Activated T-helper 17 cell treated with anti-CD3 and anti-CD28 coated beads, Interleukin-2, amount 50 U/mL, for 72 hours (primary cell): ENCODE data around the gene KRTAP3-2. TPM values are rescaled to one million over a fixed set of nuclear protein-coding genes. Genes with fewer than 3 reads are reported as not detected.

ENCODE experiments used
- ATAC-seq: fragments of 150-1000 bp; cut with Tn5 transposase; replicated peaks from 2 replicates; pipeline ENCODE4 v1.10.0; 2021; ENCODE audit warnings: mild to moderate bottlenecking, moderate library complexity
- H3K27ac Mint-ChIP-seq: one replicate; pipeline ENCODE4 v1.8.0; 2022; ENCODE audit warnings: mixed read lengths
- H3K27me3 Mint-ChIP-seq: one replicate; pipeline ENCODE4 v1.8.0; 2022; ENCODE audit warnings: mixed read lengths
- H3K36me3 Mint-ChIP-seq: one replicate; pipeline ENCODE4 v1.8.0; 2022; ENCODE audit warnings: low read depth, mild to moderate bottlenecking, mixed read lengths
- H3K4me1 Mint-ChIP-seq: one replicate; pipeline ENCODE4 v1.8.0; 2022; ENCODE audit warnings: mixed read lengths
- H3K4me3 Mint-ChIP-seq: one replicate; pipeline ENCODE4 v1.8.0; 2022; ENCODE audit warnings: mild to moderate bottlenecking, mixed read lengths
- H3K9me3 Mint-ChIP-seq: one replicate; pipeline ENCODE4 v1.8.0; 2022; ENCODE audit warnings: mixed read lengths
- total RNA-seq, 2 donors: library from RNA; stranded (reverse); gene quantifications; one replicate each; pipeline ENCODE4 v1.2.3, GENCODE V29; 2022

The KRTAP3-2 gene
- total RNA-seq, 2 donors from 2014 or later: not detected

DNA sequence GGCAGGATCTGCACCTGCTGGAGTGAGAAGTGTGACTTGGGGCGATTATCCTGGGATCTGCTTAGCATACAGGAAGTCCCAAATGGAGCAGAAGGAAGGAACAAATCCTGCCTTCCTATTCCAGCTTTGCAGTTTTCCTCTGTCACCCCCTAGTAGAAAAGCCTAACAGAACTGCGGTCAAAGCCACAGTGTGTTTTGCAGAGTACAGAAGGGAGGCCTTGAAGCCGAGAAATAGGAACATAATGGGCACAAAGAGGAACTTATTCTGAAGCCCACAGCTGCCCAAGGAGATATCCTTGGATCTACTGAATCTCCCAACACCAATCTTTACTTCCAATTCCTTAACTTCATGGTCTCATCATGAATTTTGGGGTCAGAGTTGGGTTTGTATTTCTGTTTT, 18.8 kb upstream of the KRTAP3-2 start:
- Mint-ChIP-seq H3K27ac (no peak overlapping the region), H3K36me3 (no peaks in the 10 kb centered on the region), H3K27me3 (peaks cover 13% of the 10 kb centered on the region), H3K9me3 (no peaks in the 10 kb centered on the region), H3K4me1 (no peaks in the 10 kb centered on the region), H3K4me3 (no peak overlapping the region)
- no peak for ATAC-seq

DNA sequence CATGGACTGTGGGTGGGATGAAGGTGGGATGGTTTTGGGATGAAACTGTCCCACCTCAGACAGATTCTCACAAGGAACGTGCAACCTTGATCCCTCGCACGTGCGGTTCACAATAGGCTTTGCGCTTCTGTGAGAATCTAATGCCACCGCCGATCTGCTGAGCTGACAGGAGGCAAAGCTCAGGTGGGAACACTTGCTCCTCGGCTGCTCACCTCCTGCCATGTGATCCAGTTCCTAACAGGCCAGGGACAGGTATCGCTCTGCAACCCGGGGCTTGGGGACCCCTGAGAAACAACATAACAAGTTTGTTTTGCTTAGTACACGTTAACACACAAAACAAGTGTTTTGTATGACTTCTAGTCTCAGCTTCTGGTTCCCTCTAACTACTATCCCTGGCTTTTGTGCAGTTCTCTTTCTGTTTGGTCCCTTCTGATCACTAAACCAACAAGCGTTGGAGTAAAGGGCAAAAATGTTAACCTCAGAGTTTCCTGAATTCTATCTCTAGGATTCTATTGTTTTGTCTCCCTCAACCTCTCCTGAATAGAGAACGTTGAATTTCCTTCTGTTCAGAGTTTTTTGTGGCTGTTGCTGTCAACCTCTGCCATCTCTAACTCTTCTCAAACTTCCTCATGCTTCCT, 17.0 kb upstream of the KRTAP3-2 start:
- peaks cover 8% of the 10 kb centered on the region for H3K27me3 Mint-ChIP-seq
- H3K36me3 Mint-ChIP-seq: no peaks in the 10 kb centered on the region
- no peak for ATAC-seq
- no peaks in the 10 kb centered on the region for H3K4me1 Mint-ChIP-seq
- no peak overlapping the region for H3K27ac Mint-ChIP-seq
- no peak overlapping the region for H3K4me3 Mint-ChIP-seq
- no peaks in the 10 kb centered on the region for H3K9me3 Mint-ChIP-seq

DNA sequence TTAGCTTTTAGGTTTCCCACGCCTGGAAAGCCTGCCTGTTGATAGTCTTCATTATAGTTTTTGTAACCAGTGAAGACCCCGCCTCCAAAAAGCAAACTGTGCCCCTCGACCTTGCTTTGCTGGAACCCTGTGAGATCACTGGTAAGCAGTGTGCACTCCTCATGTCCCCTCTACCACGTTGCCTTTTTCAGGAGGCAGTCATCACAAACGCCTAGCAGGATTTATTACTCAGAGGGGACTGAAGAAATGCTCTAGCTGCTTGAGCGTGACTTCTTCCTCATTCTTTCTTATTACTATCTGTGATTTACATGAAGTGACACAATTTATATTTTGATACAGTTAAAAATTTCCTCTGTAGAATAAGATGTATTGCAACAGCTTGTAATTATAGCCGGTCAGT, 15.7 kb upstream of the KRTAP3-2 start:
- Mint-ChIP-seq H3K27me3 (peaks cover 8% of the 10 kb centered on the region), H3K4me3 (no peak overlapping the region), H3K4me1 (no peaks in the 10 kb centered on the region), H3K9me3 (no peaks in the 10 kb centered on the region), H3K27ac (no peak overlapping the region), H3K36me3 (no peaks in the 10 kb centered on the region)
- no peak for ATAC-seq

DNA sequence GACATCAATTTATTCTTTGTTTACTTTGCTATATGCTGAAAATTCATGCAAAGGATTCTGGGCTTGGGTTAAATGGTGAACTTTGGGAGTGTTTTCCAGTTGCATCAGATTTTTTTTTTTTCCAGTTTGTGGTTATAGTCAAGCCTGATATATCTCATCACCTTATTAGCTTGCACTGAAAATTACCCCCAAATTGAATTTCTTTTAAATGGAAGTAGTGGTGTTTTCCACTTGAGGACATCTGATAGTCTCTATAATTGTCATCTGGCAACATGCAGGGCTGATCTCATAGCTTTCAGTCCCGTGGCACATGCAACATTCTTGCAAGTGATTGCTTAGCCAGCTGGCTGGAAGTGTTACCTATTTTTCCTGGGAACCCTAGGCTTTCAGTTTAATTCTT, 13.9 kb upstream of the KRTAP3-2 start:
- Mint-ChIP-seq H3K27ac (no peak overlapping the region), H3K4me3 (no peak overlapping the region), H3K36me3 (no peaks in the 10 kb centered on the region), H3K27me3 (peaks cover 8% of the 10 kb centered on the region), H3K9me3 (no peaks in the 10 kb centered on the region), H3K4me1 (no peaks in the 10 kb centered on the region)
- no peak for ATAC-seq

DNA sequence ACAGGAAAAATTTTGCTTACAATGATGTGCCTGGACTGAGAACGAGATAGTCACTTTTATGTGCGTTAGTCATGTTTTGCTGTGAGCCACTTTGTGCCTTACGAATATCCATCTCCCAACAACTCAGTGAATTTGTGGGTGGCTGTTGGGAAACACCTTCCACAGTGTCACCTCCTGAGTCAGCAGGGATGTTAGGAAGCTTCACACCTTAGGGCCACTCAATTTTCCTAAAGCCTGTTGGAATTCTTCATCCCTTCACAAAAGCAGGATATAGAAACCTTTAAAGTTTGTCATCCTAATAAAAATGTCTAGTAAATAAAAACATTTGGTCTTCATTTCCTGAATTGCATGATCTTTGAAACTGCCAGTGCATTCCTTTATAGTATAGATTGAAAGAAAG, 13.5 kb upstream of the KRTAP3-2 start:
- Mint-ChIP-seq H3K4me1 (no peaks in the 10 kb centered on the region), H3K4me3 (no peak overlapping the region), H3K27ac (no peak overlapping the region), H3K9me3 (no peaks in the 10 kb centered on the region), H3K27me3 (peaks cover 8% of the 10 kb centered on the region), H3K36me3 (no peaks in the 10 kb centered on the region)
- ATAC-seq: no peak

DNA sequence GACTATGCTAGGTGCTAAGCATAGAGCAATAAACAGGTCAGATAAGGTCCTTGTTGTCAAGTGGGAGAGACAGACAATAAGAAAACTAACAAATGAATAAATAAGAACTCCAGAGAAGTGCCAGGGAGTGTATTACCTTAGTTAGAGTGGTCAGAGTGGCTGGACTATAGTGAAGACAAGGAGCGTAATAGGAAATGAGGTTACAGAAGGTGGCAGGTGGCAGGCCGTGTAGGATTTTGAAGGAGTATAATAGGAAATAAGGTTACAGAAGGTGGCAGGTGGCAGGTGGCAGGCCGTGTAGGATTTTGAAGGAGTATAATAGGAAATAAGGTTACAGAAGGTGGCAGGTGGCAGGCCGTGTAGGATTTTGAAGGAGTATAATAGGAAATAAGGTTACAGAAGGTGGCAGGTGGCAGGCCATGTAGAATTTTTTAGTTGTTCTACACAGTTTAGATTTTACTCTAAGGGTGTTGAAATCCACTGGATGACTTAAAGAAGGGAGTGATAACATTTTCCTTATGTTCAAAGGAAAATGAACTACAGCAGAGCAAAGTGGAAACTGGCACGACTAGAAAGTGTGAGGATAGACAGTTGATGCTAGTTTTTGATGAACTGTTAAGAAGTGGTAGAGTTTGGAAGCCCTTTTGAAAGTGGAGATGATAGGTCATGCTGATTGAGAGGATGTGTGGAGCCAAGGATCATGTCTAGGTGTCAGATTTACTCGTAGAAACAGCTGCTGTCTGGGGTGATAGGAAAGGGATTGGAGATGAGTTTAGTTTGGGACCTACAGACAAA, 12.8 kb upstream of the KRTAP3-2 start:
- Mint-ChIP-seq H3K4me3 (no peak overlapping the region), H3K27me3 (peaks cover 8% of the 10 kb centered on the region), H3K9me3 (no peaks in the 10 kb centered on the region), H3K36me3 (no peaks in the 10 kb centered on the region), H3K27ac (no peak overlapping the region), H3K4me1 (no peaks in the 10 kb centered on the region)
- no peak for ATAC-seq

DNA sequence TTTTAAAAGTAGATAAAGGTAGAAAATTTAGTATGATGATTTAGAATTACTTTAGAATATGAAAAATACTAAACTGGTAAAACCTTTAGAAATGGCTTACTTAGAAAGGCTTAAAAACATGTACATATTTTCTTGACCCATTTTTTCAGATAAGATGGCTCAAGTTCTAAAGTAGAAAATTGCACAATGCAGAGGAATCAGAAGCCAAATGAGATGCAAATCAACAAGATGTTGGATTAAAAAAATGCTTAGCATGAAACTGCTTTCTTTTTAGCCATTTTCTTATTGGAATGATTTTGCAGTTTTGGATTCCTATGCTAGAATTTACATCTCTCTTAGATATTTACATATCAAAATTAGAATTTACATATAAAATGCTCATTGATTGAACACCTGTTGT, 10.7 kb upstream of the KRTAP3-2 start:
- peaks cover under 1% of the 10 kb centered on the region for H3K27me3 Mint-ChIP-seq
- no peak for ATAC-seq
- H3K36me3 Mint-ChIP-seq: no peaks in the 10 kb centered on the region
- H3K4me3 Mint-ChIP-seq: no peak overlapping the region
- H3K27ac Mint-ChIP-seq: no peak overlapping the region
- no peaks in the 10 kb centered on the region for H3K9me3 Mint-ChIP-seq
- H3K4me1 Mint-ChIP-seq: no peaks in the 10 kb centered on the region

DNA sequence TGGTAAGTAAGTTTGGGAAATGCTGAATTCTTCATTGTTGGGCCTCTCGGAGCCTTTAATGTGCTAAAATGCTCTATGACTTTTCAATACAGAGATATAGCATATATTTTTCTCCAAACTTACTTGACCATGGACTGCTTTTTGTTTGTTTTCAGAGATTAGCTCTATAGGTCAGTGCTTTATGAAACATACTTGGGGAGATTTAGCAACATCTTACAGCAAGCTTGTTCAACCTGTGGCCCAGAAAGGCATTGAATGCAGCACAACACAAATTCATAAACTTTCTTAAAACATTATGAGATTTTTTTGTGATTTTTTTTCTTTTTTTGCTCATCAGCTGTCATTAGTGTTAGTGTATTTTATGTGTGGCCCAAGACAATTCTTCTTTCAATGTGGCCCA, 10.2 kb upstream of the KRTAP3-2 start:
- no peak overlapping the region for H3K4me3 Mint-ChIP-seq
- H3K4me1 Mint-ChIP-seq: no peaks in the 10 kb centered on the region
- no peak overlapping the region for H3K27ac Mint-ChIP-seq
- ATAC-seq: no peak
- H3K36me3 Mint-ChIP-seq: no peaks in the 10 kb centered on the region
- no peaks in the 10 kb centered on the region for H3K27me3 Mint-ChIP-seq
- H3K9me3 Mint-ChIP-seq: no peaks in the 10 kb centered on the region

DNA sequence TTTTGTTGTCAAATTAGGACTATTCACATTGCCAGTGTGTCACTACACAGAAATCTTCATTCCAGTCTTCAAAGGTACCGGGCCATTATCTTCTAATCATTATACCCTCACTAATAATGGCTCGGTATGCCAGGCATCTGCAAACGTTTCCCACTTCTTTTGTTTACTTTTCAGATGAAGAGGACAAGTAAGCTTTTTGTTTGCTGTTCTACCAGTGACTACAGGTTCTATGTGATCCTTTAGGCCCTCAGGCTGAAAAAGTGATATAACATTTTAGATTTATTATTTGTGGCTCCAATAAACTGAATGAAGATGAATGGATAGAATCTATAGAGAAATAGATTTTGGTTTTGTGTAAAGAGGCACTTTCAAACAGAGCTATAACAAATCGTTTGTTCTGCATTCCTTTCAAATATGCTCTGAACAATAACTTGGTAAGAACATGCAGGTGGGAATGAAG, 9.6 kb upstream of the KRTAP3-2 start:
- H3K4me1 Mint-ChIP-seq: no peaks in the 10 kb centered on the region
- H3K36me3 Mint-ChIP-seq: no peaks in the 10 kb centered on the region
- no peak overlapping the region for H3K27ac Mint-ChIP-seq
- H3K27me3 Mint-ChIP-seq: peaks cover 6% of the 10 kb centered on the region
- no peak for ATAC-seq
- no peak overlapping the region for H3K4me3 Mint-ChIP-seq
- no peaks in the 10 kb centered on the region for H3K9me3 Mint-ChIP-seq

DNA sequence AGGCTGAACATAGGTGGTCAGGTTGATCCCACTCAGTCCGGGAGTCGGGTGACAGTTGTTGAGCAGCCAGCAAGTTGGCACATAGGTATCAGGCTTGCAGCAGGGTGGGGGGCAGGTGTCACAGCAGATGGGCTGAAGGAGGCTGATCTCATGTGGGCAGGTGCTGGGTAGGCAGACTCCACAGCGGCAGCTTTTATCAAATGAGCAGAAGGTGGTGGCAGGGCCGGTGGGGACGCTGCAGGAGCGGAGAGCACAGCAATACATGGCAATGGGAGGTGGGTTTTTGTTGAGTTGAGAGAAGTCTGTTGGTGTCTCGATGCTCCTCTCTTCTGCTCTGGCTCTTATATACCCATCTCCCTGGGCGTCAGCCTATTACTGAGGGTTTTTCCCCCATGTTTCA, 9.1 kb upstream of the KRTAP3-2 start, which contains the start of gene KRTAP3-1:
Gene KRTAP3-1, minus strand, starts transcription at position 318 of the 400 bp plus-strand sequence. Its CDS starts 54 bp downstream, at position 264.
- Mint-ChIP-seq H3K4me1 (no peaks in the 10 kb centered on the region), H3K9me3 (no peaks in the 10 kb centered on the region), H3K36me3 (no peaks in the 10 kb centered on the region), H3K27ac (no peak within 1 kb of the TSS), H3K27me3 (peaks cover 10% of the 10 kb centered on the region), H3K4me3 (no peak within 1 kb of the TSS)
- no peak for ATAC-seq

DNA sequence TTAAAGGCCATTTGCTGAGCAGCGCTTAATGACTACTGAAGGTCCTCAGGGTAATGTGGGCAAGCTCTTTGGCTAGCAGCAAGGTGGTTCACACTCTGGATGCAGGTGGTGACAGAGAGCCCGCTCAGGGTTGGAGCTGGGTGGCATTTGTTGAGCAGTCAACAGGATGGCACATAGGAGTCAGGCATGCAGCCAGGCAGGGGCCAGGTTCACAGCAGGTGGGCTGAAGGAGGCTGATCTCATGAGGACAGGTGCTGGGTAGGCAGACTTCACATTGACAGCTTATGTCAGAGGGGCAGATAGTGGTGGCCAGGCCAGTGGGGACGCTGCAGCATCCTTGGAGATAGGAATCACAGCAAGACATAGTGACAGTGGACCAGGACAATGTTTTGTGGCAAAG, 4.7 kb upstream of the KRTAP3-2 start:
- no peaks in the 10 kb centered on the region for H3K4me1 Mint-ChIP-seq
- no peak overlapping the region for H3K27ac Mint-ChIP-seq
- no peaks in the 10 kb centered on the region for H3K9me3 Mint-ChIP-seq
- H3K4me3 Mint-ChIP-seq: no peak overlapping the region
- ATAC-seq: no peak
- H3K36me3 Mint-ChIP-seq: no peaks in the 10 kb centered on the region
- H3K27me3 Mint-ChIP-seq: peaks cover 19% of the 10 kb centered on the region

DNA sequence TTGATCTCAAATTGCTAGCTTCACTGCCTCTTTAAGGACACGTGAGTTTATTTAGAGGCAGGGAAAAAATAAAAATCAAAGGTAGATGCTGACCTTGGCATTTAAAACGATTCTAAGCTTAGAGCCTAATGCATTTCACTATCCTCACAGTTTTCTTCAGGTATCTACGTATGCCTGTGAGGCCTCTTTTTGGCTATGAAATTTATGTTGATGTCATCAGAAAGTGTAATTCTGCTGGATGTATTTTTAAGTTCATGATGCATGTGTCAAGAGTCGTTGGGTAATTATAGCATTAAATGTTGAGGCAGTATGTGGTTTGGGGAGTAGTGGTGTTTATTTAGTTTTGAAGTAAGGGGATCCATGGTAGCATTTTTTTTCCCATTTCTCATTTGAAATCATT, 4.2 kb upstream of the KRTAP3-2 start:
- Mint-ChIP-seq H3K36me3 (no peaks in the 10 kb centered on the region), H3K4me3 (no peak overlapping the region), H3K27ac (no peak overlapping the region), H3K4me1 (no peaks in the 10 kb centered on the region), H3K27me3 (peaks cover 20% of the 10 kb centered on the region), H3K9me3 (no peaks in the 10 kb centered on the region)
- ATAC-seq: no peak

DNA sequence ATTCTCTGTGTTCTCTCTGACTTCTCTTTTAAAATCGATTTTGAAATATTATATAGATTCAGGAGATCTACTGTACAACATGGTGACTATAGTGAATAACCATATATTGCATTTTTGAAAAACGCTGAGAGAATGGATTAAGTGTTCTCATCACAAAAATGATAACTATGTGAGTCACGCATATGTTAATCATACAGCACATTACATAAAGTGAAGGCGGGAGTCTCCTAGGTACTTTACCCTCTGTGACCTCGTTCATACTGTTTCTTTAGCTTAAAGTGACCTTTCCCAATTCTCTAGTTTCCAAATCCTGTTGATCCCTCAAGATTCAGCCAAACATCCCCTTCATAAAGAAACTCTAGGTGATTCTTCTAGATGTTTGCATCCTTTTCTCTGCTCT, 3.1 kb upstream of the KRTAP3-2 start:
- Mint-ChIP-seq H3K9me3 (no peaks in the 10 kb centered on the region), H3K4me1 (no peaks in the 10 kb centered on the region), H3K27me3 (peaks cover 27% of the 10 kb centered on the region), H3K36me3 (no peaks in the 10 kb centered on the region), H3K4me3 (no peak overlapping the region), H3K27ac (no peak overlapping the region)
- peak; percentile 31 for ATAC-seq

DNA sequence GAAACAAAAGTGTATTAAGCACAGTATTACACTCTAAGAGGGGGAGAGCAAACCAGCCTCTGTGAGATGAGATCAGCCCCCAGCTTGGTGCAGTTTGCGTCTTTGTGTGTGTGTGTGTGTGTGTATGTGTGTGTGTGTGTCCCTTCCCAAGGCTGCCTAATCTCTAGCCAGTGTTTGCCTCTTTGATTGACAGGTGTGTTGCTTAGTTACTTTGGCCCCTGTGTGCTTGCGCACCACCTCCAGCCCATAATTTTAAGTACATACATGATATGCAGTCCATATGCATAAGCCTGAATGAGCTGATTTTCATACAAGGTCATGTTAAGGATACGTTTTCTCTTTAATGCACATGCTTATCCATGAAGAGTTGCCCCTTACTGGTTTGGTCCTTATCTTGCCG, 2.1 kb upstream of the KRTAP3-2 start:
- H3K4me1 Mint-ChIP-seq: no peaks in the 10 kb centered on the region
- no peak for ATAC-seq
- peaks cover 37% of the 10 kb centered on the region for H3K27me3 Mint-ChIP-seq
- H3K27ac Mint-ChIP-seq: no peak overlapping the region
- no peak overlapping the region for H3K4me3 Mint-ChIP-seq
- no peaks in the 10 kb centered on the region for H3K9me3 Mint-ChIP-seq
- H3K36me3 Mint-ChIP-seq: no peaks in the 10 kb centered on the region

DNA sequence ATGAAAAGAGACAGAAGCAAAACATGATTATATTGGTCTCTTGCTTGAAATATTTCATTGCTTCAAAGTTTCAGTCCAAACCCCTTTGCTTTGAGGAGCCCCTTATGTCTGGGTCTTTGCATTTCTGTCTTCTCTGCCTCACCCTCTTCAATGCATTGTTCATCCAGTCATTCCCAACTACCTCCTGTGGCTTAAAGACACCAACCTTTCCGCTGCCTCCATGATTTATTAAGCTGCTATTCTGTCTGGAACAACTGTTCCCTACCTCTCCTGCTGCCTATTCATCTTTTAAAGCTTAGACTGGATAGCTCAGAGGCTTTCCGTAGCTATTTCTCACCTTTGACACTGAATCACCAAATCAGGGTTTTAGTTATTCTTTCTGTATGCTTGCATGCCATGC, 2.3 kb downstream of the KRTAP3-2 start:
- no peaks in the 10 kb centered on the region for H3K36me3 Mint-ChIP-seq
- H3K27me3 Mint-ChIP-seq: peaks cover 51% of the 10 kb centered on the region
- no peaks in the 10 kb centered on the region for H3K4me1 Mint-ChIP-seq
- no peak for ATAC-seq
- no peak overlapping the region for H3K27ac Mint-ChIP-seq
- no peak overlapping the region for H3K4me3 Mint-ChIP-seq
- no peaks in the 10 kb centered on the region for H3K9me3 Mint-ChIP-seq
